Central memory CD4-positive, alpha-beta T cell (primary cell): ENCODE measurements around the gene PRPSAP1.

Experiments used
- DNase-seq: peaks from one replicate; pipeline ENCODE4 v3.0.0; 2022

Gene PRPSAP1

DNA sequence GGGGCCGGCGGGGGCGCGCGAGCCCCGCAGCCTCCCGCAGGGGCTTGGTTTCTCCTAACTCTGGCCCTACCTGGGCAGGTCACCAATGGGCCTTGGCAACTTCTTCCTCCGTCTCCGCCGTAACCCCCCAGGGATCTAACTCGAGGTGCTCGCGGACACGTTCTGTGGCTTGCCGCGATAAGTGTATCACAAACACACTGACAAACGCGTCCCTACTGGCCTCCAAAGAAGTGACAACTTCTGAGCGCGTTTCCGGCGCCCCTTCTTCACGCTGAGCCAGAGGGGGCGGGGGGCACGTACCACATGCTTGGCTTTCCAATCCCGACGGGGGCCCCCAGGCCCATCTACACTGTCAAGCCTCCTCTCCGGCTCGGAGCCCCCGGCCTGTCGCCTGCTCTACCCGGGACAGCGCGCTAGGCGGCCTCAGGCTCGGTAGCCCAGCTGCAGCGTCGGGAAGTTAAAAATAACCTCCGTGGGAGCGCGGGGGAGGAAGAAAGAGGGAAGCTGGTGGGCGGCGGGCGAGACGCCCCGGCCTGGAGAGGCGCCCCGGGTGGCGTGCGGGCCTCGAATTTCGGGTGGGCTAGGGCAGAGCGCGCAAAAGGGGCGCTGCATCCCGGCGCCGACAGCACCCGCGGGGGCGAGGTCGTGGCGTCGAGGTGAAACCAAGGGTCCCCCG lies 30.0 kb upstream of the PRPSAP1 start:
- DNase-seq = peak; percentile 31

DNA sequence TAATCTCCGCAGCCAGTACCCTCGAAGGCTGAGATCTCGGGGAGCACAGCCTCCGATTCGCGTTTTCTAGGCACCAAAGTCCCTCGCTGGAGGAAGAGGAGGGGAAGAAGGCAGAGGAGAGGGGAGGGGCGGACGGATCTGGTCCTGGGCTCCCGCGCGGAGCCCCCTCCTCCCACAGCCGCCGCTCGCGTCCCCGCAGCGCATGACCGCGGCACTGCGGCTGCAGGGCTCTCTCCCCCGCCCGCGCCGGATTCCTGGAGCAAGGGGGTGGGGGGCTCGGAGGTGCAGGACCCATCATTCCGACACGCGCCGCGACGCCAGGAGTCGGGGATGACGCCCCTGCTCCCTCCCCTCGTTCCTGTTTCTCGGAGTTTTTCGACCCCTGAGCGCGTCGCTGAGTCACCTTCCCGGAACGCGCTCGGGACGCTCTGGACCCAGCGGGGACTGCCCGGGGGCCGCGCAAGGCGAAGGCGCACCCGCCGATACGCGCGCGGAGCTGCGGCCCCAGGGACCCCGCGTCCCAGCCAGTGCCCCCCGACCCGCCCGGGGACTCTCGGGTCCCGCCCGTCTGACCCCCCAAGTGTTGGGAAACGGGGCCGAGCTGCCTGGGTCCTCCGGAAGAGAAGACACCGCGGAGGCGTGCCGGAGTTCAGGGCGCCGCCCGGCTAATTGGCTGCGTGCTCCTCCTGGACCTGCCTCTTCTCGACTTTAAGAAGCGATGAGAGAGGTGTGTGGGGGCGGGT lies 29.3 kb upstream of the PRPSAP1 start:
- DNase-seq = peak; percentile 49

DNA sequence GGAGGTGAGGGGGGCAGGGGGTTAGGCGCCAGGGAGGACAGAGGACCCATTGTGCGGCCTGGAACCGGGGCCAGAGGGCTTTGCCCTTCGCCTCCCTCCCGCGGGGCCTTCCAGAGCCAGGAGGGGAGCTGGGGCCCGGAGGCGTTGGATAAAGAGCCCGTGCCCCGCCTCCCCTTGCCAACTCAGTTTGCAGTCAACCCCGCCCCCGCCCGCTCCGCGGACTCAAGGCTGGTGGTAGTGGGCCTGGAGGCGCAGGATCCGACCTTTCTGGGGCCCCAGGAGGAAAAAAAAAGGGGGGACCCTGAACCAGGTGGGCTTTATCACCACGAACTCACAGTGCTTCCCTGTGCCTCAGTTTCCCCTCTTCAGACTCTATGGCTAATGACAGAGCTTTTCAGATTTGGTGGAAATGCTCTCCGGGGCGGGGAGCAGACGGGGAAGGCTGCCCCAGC lies 28.7 kb upstream of the PRPSAP1 start:
- no peak for DNase-seq

DNA sequence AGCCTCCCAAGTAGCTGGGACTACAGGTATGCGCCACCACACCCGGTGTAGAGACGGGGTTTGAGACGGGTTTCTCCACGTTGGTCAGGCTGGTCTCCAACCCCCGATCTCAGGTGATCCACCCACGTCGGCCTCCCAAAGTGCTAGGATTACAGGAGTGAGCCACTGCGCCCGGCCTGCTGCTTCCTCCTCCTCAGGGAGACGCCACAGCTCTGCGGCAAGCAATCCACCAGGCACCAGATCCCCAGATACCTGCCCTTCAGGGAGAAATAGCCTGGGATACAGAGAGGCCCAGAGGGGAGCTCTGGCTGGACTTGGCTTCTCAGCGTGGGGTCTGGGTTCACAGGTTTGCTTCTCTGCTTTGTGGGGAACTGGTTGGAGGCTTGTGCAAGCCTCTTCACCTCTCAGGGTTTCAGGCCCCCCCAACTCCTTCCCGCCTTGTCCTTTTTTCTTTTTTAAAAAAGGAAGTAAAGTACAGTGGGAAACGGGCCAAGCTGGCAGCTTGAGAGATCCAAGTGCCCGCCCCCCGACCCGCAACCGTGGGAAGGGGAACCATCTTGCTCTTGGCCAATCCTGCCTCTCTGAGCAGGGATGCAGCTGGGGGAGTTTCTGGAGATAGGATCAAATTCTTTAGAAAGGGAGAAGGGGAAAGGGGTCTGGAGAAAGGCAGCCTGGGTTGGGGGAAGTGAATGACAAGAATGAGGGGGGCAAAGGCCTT lies 28.1 kb upstream of the PRPSAP1 start:
- no peak for DNase-seq

DNA sequence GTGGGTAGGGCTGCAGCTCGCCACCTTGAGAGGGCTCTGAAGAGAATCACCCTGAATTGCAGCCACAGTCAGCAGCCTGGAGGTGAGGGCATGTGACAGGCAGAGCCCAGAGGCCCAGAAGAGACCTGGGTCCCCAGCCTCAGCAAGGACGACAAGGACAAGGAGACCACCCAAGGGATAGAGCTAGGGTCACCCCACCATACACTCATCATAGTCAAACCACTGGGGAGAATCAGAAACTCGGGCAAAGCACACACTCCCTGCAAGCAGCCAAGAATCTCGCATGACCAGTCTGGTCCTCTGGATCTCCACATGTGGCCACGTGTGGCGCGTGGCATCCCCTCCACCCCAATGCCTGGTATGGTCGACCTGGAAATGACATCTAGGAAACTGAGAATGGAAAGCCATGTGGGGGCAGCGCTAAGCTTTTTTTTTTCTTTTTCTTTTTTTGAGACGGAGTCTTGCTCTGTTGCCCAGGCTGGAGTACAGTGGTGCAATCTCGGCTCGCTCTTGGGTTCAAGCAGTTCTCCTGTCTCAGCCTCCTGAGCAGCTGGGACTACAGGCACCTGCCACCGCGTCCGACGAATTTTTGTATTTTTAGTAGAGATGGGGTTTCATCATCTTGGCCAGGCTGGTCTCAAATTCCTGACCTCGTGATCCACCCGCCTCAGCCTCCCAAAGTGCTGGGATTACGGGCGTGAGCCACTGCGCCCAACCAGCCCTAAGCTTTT lies 26.1 kb upstream of the PRPSAP1 start:
- DNase-seq = no peak

DNA sequence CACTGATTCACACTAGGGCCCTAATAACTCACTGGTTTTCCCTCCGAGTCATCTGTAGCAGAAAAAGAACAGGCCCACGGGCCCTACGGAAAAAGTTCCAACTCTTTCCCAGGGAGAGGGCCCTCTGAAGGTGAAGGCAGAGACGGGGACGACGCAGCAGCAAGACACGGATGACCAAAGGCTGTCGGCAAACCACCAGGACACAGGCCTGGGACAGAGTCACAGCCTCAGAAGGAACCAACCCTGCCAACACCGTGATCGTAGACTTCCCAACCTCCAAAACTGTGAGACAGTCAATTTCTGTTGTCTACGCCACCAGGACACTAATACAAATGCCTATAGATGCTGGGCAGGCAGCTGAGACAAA lies 25.5 kb upstream of the PRPSAP1 start:
- no peak for DNase-seq

DNA sequence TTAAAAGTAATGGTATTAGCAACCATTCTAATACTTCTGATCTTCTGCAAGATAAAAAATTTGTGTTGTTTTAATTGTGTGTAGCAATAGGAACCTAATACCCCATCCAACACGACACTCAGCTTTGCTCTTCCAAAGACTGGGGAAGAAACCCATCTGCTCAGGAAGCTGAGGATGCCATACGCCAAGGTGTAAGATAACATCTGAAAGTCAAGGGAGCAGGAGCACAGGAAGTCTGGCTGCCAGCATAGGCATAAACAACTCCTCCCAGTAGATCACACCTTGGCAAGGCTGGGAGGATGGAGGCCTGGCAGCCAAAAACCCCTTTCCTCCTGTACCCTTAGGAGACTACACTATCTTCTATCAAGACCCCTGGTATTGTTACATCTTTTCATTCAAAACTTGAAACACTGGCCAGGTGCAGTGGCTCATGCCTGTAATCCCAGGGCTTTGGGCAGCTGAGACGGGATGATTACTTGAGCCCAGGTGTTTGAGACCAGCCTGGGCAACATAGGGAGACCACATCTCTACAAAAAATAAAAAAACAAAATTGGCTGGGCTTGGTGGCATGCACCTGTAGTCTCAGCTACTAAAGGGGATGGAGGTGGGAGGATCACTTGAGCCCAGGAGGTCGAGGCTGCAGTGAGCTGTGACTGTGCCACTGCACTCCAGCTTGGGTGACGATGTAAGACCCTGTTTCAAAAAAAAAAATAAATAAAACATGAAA lies 25.0 kb upstream of the PRPSAP1 start:
- no peak for DNase-seq

DNA sequence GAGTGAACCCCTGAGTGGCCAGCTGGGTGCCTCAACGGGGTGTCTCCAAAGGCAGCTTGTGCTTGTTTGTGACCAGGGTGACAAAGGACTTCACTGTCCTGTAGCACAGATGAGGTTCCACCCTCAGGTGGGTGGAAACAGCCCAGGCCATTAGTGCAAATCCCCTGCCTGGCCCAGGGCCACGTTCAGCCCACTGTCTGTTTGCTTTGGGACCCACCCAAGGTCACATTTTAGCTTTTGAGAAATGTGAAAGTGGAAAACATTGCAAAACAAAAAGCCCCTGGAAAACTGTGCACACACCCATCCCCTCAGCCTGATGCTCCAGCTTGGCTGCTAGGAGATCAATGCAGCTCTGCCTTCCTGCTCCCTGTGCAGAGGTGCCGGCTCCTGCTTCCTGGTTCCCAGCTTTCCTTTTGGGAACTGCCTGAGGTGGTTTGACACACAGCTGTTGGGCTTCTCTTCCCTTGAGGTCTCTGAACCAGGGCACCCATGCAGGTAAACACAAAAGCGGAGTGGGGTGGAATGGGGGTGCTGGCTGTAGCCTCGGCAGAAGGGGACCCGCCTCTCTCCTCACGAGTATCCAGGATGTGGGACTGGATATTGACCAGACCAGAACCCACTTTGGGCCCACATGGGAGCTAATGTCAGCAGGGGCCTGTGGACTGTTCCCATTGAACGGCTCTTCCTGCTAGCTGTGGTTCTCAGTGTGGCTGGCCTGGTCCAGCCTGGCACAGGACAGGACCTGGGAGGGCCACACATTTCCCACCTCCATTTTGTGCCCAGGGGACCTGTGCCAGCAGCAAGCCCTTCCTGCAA lies 22.8 kb upstream of the PRPSAP1 start:
- no peak for DNase-seq

DNA sequence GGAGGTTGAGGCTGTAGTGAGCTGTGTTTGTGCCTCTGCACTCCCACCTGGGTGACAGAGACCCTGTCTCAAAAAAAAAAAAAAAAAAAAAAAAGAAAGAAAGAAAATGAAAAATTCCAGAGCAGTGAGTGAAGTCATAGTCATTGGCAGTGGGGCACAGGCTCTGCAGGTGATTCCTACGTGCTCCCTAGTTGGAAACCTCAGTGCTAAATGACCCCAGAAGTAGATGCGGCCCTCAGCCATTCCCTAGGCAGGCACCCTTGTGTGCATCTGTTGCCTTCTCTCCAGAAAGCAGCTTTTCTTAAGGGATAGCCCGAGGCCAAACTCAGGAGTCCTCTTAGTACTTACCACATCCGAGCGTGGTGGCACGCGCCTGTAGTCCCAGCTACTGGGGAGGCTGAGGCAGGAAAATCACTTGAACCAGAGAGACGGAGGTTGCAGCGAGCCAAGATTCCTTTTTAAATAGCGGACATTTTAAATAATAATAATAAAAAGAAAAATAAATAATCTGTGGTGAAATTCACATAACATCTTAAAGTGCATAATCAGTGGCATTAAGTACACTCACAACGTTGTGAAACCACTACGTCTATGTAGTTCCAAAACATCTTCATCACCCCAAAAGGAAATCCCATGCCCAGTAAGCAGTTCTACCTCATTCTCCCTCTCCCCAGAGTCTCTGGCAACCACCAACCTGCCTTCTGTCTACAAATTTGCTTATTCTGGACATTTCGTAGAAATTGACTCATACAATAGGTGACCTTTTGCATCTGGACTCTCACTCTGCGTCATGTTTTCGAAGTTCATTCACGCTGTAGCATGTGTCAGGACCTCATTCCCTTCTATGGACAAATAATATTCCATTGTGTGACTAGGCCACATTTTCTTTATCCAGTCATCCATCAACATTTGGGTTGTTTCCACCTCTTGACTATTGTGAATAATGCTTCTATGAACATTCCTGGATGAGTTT lies 18.2 kb upstream of the PRPSAP1 start:
- no peak for DNase-seq

DNA sequence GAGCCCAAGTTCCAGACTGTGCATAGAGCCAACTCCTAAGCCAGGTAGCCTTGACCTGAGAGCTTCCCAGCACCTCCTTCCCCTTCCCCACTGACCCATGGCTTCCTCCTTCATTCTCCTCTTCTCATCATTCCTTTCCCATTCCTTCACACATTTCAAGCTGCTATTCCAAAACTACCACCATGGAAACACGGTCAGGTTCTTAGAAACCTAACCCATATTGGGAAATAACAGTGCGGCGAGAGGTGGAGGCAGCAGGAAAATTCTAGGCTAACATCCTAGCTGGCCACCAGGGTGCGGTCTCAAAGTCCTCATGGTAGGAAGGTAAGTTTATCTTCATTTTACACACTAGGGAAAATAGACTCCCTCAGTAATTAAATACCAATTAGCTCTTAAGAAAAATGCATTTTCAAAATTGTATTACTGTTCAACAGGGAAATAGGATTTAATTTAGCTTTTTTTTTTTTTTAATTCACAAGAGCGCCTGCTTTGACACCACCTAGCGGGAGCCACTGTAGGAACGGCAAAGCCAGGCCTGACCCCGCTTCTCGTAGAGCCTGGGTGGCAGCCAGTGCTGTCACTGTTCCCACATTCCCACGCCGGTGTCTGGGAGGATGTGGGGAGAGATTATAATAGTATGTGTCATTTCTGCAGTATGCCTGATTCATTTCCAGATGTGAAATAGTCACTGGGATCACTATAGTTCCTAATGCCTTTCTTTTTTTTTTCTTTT lies 16.7 kb upstream of the PRPSAP1 start:
- DNase-seq = no peak

DNA sequence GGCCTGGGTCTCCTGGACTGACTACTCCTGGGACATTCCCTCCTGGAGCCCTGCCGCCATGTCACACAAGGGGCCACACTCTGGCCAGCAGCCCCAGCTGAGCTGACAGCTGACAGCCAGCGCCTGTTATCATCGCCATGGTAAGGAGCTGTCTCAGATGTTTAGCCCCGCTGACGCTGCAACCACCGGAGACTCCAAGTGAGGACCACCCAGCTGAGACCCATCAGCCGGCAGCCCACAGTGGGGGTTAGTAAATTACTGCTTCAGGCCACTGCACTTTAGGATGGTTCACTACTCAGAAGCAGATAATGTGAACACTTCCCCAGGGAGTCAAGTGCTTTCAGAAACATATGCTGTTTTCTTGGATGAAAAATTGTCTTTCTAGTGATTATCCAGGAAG lies 16.1 kb upstream of the PRPSAP1 start:
- no peak for DNase-seq

DNA sequence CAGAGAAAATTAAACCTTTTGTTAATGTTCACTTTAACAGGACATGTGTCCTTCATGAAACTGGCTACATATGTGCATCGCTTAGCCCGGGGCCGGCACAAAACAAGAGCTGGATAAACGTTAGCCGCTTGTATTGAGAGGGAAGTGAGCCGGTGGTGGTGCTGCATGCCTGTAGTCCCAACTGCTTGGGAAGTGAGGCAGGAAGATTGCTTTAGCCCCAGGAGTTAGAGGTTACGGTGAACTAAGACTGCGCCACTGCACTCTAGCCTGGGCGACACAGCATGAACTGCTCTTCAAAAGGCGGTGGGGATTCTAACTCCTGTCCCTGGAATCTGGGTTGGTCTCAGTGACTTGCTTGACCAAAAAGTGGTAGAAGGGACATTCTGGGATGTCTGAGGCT lies 15.7 kb upstream of the PRPSAP1 start:
- DNase-seq = no peak

DNA sequence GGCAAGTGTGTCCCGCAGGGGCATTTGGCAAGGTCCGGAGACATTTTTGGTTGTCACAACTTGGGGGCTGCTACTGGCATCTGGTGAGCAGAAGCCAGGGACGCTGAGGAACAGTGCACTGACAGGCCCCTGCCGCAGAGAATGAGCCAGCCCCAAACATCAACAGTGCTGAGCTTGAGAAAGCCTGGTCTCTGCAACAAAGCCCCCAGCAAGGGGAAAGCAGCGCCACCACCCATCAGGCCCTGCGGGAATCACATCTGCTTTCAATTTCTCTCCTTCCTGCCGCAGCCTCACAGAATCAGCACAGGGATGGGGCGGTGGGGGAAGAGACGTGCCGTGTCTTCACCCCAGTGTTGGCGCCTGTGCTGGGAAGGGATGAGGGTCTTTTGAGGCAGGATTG lies 14.8 kb upstream of the PRPSAP1 start:
- DNase-seq = no peak

DNA sequence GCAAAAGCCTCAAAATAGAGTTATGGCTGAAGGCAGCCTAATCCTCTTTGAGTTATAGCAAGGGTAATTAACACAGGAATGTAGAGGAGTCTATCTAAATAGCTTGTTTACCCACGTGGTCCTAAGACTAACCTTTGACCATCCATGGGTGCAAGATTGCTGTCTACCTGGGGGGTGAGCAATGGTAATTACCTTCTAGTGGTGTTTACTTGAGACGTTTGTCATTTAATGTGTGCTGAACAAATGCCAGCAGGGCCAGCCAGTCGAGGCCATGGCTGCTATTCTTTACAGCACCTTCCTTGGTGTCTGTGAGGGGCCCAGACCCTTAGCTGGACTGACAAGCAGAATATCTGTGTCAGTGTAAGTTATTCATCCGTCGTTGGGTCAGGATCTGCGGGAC lies 13.9 kb upstream of the PRPSAP1 start:
- DNase-seq = no peak

DNA sequence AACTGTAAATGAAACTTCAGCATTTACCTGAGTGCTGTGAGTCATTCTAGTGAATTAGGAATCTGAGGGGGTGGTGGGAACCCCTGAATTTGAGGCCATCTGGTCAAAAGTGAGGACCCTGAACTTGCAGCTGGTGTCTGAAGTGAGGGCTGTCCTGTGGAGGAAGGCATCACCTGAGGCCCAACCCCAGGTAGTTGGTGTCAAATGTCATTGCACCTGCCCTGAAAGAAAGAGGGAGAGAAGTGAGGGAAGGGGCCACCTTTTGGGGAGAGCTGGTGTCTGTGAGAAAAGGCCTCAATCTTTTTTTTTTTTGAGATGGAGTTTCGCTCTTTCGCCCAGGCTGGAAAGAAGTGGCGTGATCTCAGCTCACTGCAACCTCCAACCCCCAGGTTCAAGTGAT lies 12.5 kb upstream of the PRPSAP1 start:
- DNase-seq = no peak

DNA sequence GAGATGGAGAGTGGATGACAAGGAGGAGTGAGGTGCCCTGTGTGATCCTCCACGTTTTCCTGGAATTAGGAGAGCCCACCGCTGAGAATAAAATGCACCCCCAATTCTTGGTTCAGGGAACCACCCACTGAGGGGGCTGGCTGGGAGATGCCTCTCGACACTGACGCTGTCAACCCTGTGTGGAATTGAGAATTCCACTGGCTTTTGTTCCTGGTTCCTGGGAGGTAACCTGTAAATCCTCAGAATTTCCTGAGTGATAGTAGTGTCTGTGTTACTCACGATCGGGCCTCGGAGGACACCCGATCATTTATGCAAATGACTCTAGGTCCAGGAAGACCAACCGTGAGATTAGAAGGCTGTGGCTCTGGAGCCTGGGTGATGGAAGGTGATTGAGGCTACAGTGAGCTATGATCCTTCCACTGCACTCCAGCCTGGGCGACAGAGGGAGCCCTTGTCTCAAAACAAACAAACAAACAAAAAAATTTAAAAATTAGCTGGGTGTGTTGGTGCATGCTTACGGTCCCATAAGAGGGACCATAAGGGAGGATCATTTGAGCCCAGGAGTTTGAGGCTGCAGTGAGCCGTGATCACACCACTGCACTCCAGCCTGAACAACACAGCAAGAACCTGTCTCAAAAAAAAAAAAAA lies 11.7 kb upstream of the PRPSAP1 start:
- DNase-seq = no peak

DNA sequence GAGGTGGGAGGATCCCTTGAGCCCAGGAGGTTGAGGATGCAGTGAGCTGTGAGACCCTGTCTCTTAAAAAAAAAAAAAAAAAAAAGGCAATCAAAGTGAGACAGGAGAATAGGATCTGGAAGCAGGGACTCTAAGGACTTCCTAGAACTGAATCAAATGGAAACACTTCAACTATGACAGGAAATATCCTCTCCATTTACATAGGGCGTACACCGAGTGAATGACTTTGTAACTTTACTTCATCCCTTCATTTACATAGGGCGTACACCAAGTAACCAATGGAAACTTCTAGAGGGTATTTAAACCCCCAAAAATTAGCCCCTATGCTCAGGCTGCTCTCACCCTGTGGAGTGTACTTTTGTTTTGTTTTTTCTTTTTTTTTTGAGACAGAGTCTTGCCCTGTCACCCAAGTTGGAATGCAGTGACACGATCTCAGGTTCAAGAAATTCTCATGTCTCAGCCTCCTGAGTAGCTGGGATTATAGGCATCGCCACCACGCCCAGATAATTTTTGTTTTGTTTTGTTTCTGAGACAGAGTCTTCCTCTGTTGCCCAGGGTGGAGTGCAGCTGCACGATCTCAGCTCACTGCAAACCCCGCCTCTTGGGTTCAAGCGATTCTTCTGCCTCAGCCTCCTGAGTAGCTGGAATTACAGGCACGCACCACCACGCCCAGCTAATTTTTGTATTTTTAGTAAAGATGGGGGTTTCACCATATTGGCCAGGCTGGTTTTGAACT lies 9.6 kb upstream of the PRPSAP1 start:
- no peak for DNase-seq

DNA sequence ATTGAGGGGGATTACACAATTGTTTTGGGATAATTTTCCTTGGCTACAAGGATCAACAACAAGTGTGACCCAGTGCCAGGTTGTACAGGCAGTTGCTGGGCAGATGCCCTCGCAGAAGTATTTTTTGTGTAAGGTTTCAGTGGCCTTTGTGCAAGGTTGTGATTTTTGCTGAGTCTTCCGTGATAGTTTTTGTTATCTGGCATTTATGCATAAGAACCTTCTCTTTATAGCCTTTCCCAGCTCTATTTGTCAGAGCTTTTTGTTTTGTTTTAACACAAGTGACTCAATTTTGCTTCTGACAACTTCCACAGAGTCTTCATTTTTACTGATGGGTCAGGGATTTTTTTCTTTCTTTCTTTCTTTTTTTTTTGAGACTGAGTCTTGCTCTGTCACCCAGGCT lies 6.7 kb upstream of the PRPSAP1 start:
- no peak for DNase-seq
